IMR-90 (cell line): ENCODE results near the gene ATP1B4. TPM values are rescaled to one million over a fixed set of nuclear protein-coding genes. Genes with fewer than 3 reads are reported as not detected.

Experiments
- ATAC-seq: fragments of 200-7000 bp; cut with Tn5 transposase; 2 replicates; pipeline ENCODE4 v1.9.1; 2020; ENCODE audit warnings: low read depth, mild to moderate bottlenecking, moderate library complexity
- BruUV-seq: library from RNA; stranded (reverse); fragments of 400-500 nt; replicated peaks from 2 replicates; lab custom pipeline; 2021; lab: Mats Ljungman, UMichigan
- CTCF ChIA-PET: fragments of 300-600 bp; formaldehyde crosslinking; extraction: SDS; loops from one replicate; lab custom pipeline; 2021; ENCODE audit warnings: antibody characterized with exemption; lab: Yijun Ruan, JAX
- POLR2A ChIA-PET: fragments of 300-600 bp; sonication (Branson Sonifier 250); formaldehyde crosslinking; loops from one replicate; lab custom pipeline; 2022; ENCODE audit warnings: antibody characterized with exemption; ENCODE audit not compliant: unreplicated experiment; lab: Charles Lee
- DNase-seq: peaks from one replicate; pipeline ENCODE4 v3.0.0; 2013
- H2AFZ ChIP-seq: replicated peaks from 2 replicates; pipeline ENCODE3; 2013; ENCODE audit warnings: low read length, mild to moderate bottlenecking; ENCODE audit not compliant: poor library complexity
- H2AK5ac ChIP-seq: 2 replicates; pipeline ENCODE4 v1.6.1; 2013; ENCODE audit warnings: low read depth, low read length, inconsistent platforms
- H2AK9ac ChIP-seq: replicated peaks from 2 replicates; pipeline ENCODE3; 2013; ENCODE audit warnings: mild to moderate bottlenecking, low read depth, low read length, moderate library complexity; ENCODE audit not compliant: poor library complexity
- H2BK120ac ChIP-seq: 2 replicates; pipeline ENCODE4 v1.6.1; 2013; ENCODE audit warnings: low read depth, low read length, inconsistent platforms
- H2BK15ac ChIP-seq: 3 replicates; pipeline ENCODE4 v1.6.1; 2013; ENCODE audit warnings: low read depth, low read length, inconsistent platforms
- H2BK20ac ChIP-seq: 2 replicates; pipeline ENCODE4 v1.6.1; 2013; ENCODE audit warnings: low read depth, mild to moderate bottlenecking, inconsistent platforms, low read length, moderate library complexity
- H2BK5ac ChIP-seq: 2 replicates; pipeline ENCODE4 v1.6.1; 2013; ENCODE audit warnings: mild to moderate bottlenecking, low read depth, low read length, inconsistent platforms; ENCODE audit not compliant: poor library complexity, severe bottlenecking
- H3K14ac ChIP-seq: replicated peaks from 2 replicates; pipeline ENCODE4 v1.6.1; 2013; ENCODE audit warnings: low read depth, low read length, inconsistent platforms
- H3K18ac ChIP-seq: 2 replicates; pipeline ENCODE4 v1.6.1; 2013; ENCODE audit warnings: low read depth, low read length, control low read depth
- H3K23ac ChIP-seq: 2 replicates; pipeline ENCODE4 v1.6.1; 2013; ENCODE audit warnings: low read depth, low read length, inconsistent platforms
- H3K27ac ChIP-seq: 2 replicates; pipeline ENCODE4 v1.5.1; 2013; ENCODE audit warnings: mild to moderate bottlenecking, control low read depth, low read length; ENCODE audit not compliant: insufficient read depth
- H3K27me3 ChIP-seq: 2 replicates; pipeline ENCODE4 v1.6.1; 2013; ENCODE audit warnings: low read length; ENCODE audit not compliant: control insufficient read depth, insufficient read depth
- H3K36me3 ChIP-seq: 2 replicates; pipeline ENCODE4 v1.6.1; 2013; ENCODE audit warnings: low read length, mixed read lengths; ENCODE audit not compliant: control insufficient read depth, insufficient read depth
- H3K4ac ChIP-seq: 2 replicates; pipeline ENCODE4 v1.6.1; 2013; ENCODE audit warnings: low read depth, low read length, inconsistent platforms
- H3K4me1 ChIP-seq: 2 replicates; pipeline ENCODE4 v1.6.1; 2013; ENCODE audit warnings: low read length, mixed read lengths; ENCODE audit not compliant: control insufficient read depth, insufficient read depth
- H3K4me2 ChIP-seq: 2 replicates; pipeline ENCODE4 v1.6.1; 2013; ENCODE audit warnings: low read depth, mild to moderate bottlenecking, control low read depth, low read length, moderate library complexity
- H3K4me3 ChIP-seq: 2 replicates; pipeline ENCODE4 v1.5.1; 2013; ENCODE audit warnings: low read depth, mild to moderate bottlenecking, control low read depth, low read length, moderate library complexity; ENCODE audit not compliant: insufficient read depth
- H3K56ac ChIP-seq: 2 replicates; pipeline ENCODE4 v1.6.1; 2013; ENCODE audit warnings: low read length, inconsistent platforms; ENCODE audit not compliant: insufficient read depth; ENCODE audit errors: extremely low read depth
- H3K79me1 ChIP-seq, 2 experiments: 2 replicates each; pipeline ENCODE4 v1.6.1; 2013; ENCODE audit warnings: low read length in 2 of 2, inconsistent platforms in 1 of 2, low read depth in 1 of 2
- H3K9ac ChIP-seq: 2 replicates; pipeline ENCODE4 v1.6.1; 2013; ENCODE audit warnings: low read depth, low read length, control low read depth
- H3K9me1 ChIP-seq: 2 replicates; pipeline ENCODE4 v1.6.1; 2013; ENCODE audit warnings: low read length, inconsistent platforms; ENCODE audit not compliant: insufficient read depth
- H3K9me3 ChIP-seq: 2 replicates; pipeline ENCODE4 v1.6.1; 2013; ENCODE audit warnings: low read length; ENCODE audit not compliant: control insufficient read depth, insufficient read depth
- H4K20me1 ChIP-seq: 2 replicates; pipeline ENCODE4 v1.6.1; 2013; ENCODE audit warnings: low read length, inconsistent platforms; ENCODE audit not compliant: insufficient read depth
- H4K5ac ChIP-seq: 2 replicates; pipeline ENCODE4 v1.6.1; 2013; ENCODE audit warnings: mild to moderate bottlenecking, low read depth, low read length, control low read depth
- H4K8ac ChIP-seq, 2 experiments: 2 replicates each; pipeline ENCODE4 v1.6.1; 2013; ENCODE audit warnings: low read depth in 2 of 2, low read length in 2 of 2, control low read depth in 1 of 2, inconsistent platforms in 1 of 2
- H4K91ac ChIP-seq: 2 replicates; pipeline ENCODE4 v1.6.1; 2013; ENCODE audit warnings: low read depth, low read length, inconsistent platforms; ENCODE audit not compliant: insufficient read depth
- BHLHE40 ChIP-seq: fragments of 150-350 bp; IDR thresholded peaks from 2 replicates; pipeline ENCODE4 v1.6.1; 2016; ENCODE audit warnings: mild to moderate bottlenecking, low read depth, low read length
- CEBPB ChIP-seq: IDR thresholded peaks from 2 replicates; pipeline ENCODE4 v1.6.1; 2012; ENCODE audit warnings: low read depth, low read length, improper control_type of control experiment
- CHD1 ChIP-seq: IDR thresholded peaks from 2 replicates; pipeline ENCODE4 v1.6.1; 2012; ENCODE audit warnings: low read depth, low read length, improper control_type of control experiment
- CTCF ChIP-seq: conservative IDR thresholded peaks from 2 replicates; pipeline ENCODE4 v1.5.1; 2012; ENCODE audit warnings: mild to moderate bottlenecking, low read depth, low read length, improper control_type of control experiment
- ELK1 ChIP-seq: fragments of 150-350 bp; IDR thresholded peaks from 2 replicates; pipeline ENCODE4 v1.6.1; 2016; ENCODE audit warnings: low read depth, mild to moderate bottlenecking, low read length, moderate library complexity, borderline replicate concordance
- FOS ChIP-seq: fragments of 150-350 bp; IDR thresholded peaks from 2 replicates; pipeline ENCODE4 v1.6.1; 2016; ENCODE audit warnings: low read depth, low read length
- MAFK ChIP-seq: IDR thresholded peaks from 2 replicates; pipeline ENCODE4 v1.6.1; 2012; ENCODE audit warnings: low read depth, low read length, improper control_type of control experiment
- NFE2L2 ChIP-seq: fragments of 150-350 bp; IDR thresholded peaks from 2 replicates; pipeline ENCODE4 v1.6.1; 2016; ENCODE audit warnings: low read depth, mild to moderate bottlenecking, low read length
- POLR2A ChIP-seq: IDR thresholded peaks from 2 replicates; pipeline ENCODE4 v1.6.1; 2012; ENCODE audit warnings: mild to moderate bottlenecking, low read depth, low read length
- RAD21 ChIP-seq: IDR thresholded peaks from 2 replicates; pipeline ENCODE4 v1.6.1; 2012; ENCODE audit warnings: low read length, improper control_type of control experiment
- RCOR1 ChIP-seq: IDR thresholded peaks from 2 replicates; pipeline ENCODE4 v1.6.1; 2012; ENCODE audit warnings: mild to moderate bottlenecking, low read length, improper control_type of control experiment; ENCODE audit not compliant: insufficient replicate concordance
- RFX5 ChIP-seq: IDR thresholded peaks from 2 replicates; pipeline ENCODE4 v1.8.0; 2012; ENCODE audit warnings: low read depth, mild to moderate bottlenecking, low read length, moderate library complexity
- SMC3 ChIP-seq: fragments of 150-350 bp; IDR thresholded peaks from 2 replicates; pipeline ENCODE4 v1.6.1; 2016; ENCODE audit warnings: low read depth, mild to moderate bottlenecking, antibody characterized with exemption, low read length, moderate library complexity
- WGBS, 2 experiments: methylation state at CpG; one replicate each; pipeline versions ENCODE4 v1.1.5 to v1.1.7; 2013; ENCODE audit warnings: missing lambda C conversion rate in 2 of 2; ENCODE audit not compliant: insufficient read length in 1 of 2; ENCODE audit errors: extremely low coverage in 2 of 2; 5-methylcytosine and 5-hydroxymethylcytosine counted together
- dilution Hi-C: fragments of 300-500 bp; cut with HindIII; formaldehyde crosslinking; loops from one replicate; pipeline ENCODE4 v1.14.3; 2018; ENCODE audit warnings: low sequenced_read_pairs; ENCODE audit not compliant: unreplicated experiment
- in situ Hi-C: fragments of 300-500 bp; cut with MboI; formaldehyde crosslinking; loops from 3 replicates; pipeline ENCODE4 v1.14.3; 2019; ENCODE audit warnings: low sequenced_read_pairs, inconsistent platforms, mixed read lengths
- intact Hi-C: fragments of 100-400 bp; cut with micrococcal nuclease; formaldehyde crosslinking; loops from 2 replicates; pipeline ENCODE4 v1.10.0; 2022
- polyA plus RNA-seq, 3 experiments: library from polyadenylated mRNA; depleted of rRNA; stranded (reverse); fragments of >200 nt; gene quantifications; 2 replicates each; pipeline ENCODE4 v1.2.3, GENCODE V29; 2012; ENCODE audit warnings: low replicate concordance in 1 of 3
- total RNA-seq: library from RNA; depleted of rRNA; stranded (reverse); fragments of >200 nt; gene quantifications from 2 replicates; pipeline ENCODE4 v1.2.3, GENCODE V29; 2012
- TF ChIP-seq, protein P1 (sequence below): fragments of 150-350 bp; IDR thresholded peaks from 2 replicates; pipeline ENCODE4 v1.6.1; 2017; ENCODE audit warnings: mild to moderate bottlenecking, antibody characterized with exemption, low read length, low read depth

ATP1B4 gene
- total and polyA plus RNA-seq, 2 of the 4 experiments (the other 2 are of a cell fraction): not detected

DNA sequence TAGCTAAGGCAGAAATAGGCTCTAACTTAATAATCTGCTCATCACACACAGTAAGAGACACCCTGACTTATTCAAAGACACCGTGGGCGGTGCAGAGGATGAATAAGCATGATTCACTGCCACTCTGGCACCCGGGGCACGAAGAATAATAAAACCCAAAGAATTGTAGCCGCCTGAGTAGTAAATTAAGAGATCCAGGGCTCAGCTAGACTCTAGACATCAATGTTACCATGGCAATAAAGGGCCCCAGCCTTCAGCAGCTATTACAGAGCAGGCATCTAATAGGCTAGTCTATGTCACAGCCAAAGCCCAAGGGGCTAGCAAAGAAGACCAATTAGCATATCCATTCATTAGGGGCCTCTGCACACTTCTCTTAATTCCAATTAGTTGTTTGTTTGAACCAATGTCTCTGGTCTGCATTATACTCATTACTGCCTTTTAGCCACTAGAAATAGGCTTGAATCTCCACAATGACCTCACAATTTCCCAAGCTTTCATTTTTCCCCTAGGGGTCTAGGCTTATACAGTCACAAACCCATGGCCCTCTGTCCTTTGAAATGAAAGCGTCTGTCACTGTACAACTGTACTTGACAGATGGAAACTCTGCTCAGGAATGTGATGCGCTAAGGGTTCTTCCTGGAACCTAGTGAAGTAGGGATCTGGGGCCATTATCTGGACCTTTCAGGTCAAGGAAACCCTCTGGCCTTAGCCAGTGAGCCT is 3.0 kb upstream of the ATP1B4 start:
- dilution Hi-C loops (no loop called here), intact Hi-C loops (no loop called here), in situ Hi-C loops (no loop called here)
- H3K4me3 ChIP-seq: no peak overlapping the region
- no peak overlapping the region for H2BK15ac ChIP-seq
- no peak overlapping the region for H3K56ac ChIP-seq
- BruUV-seq: no TSS peak
- no peak overlapping the region for H2BK120ac ChIP-seq
- H3K23ac ChIP-seq: no peak overlapping the region
- ATAC-seq (no peak), DNase-seq (no peak)
- no peak overlapping the region for H2AK9ac ChIP-seq
- no peak overlapping the region for H3K9ac ChIP-seq
- H3K9me1 ChIP-seq: no peaks in the 10 kb centered on the region
- H3K14ac ChIP-seq: no peak overlapping the region
- no peak overlapping the region for H4K5ac ChIP-seq
- H2BK20ac ChIP-seq: no peak overlapping the region
- TF ChIP-seq FOS (no peak), CTCF (no peak), ELK1 (no peak), CHD1 (no peak), POLR2A (no peak), RCOR1 (no peak), NFE2L2 (no peak), RAD21 (no peak), SMC3 (no peak), BHLHE40 (no peak), CEBPB (no peak), MAFK (no peak), RFX5 (no peak)
- TF ChIP-seq, protein P1, sequence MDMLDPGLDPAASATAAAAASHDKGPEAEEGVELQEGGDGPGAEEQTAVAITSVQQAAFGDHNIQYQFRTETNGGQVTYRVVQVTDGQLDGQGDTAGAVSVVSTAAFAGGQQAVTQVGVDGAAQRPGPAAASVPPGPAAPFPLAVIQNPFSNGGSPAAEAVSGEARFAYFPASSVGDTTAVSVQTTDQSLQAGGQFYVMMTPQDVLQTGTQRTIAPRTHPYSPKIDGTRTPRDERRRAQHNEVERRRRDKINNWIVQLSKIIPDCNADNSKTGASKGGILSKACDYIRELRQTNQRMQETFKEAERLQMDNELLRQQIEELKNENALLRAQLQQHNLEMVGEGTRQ: no peak
- CTCF ChIA-PET: no interaction called here
- H3K79me1 ChIP-seq: no peaks in the 10 kb centered on the region
- no peaks in the 10 kb centered on the region for H3K4me1 ChIP-seq
- no peak overlapping the region for H4K8ac ChIP-seq
- no peaks in the 10 kb centered on the region for H3K9me3 ChIP-seq
- POLR2A ChIA-PET: no interaction called here
- no peak overlapping the region for H2AFZ ChIP-seq
- no peaks in the 10 kb centered on the region for H3K36me3 ChIP-seq
- WGBS, 2 experiments: no CpG with 5 or more reads among the region's 7 CpGs
- H2BK5ac ChIP-seq: no peak overlapping the region
- no peaks in the 10 kb centered on the region for H4K20me1 ChIP-seq
- H2AK5ac ChIP-seq: no peak overlapping the region
- H4K91ac ChIP-seq: no peak overlapping the region
- H3K27me3 ChIP-seq: peaks cover 1% of the 10 kb centered on the region; the same call in 1 of the 2 replicates
- H3K27ac ChIP-seq: no peak overlapping the region
- no peak overlapping the region for H3K4ac ChIP-seq
- no peak overlapping the region for H3K18ac ChIP-seq
- no peak overlapping the region for H3K4me2 ChIP-seq
